Measurements from ENCODE around the gene ATAD3A.

- TF ChIP-seq, protein P1, sequence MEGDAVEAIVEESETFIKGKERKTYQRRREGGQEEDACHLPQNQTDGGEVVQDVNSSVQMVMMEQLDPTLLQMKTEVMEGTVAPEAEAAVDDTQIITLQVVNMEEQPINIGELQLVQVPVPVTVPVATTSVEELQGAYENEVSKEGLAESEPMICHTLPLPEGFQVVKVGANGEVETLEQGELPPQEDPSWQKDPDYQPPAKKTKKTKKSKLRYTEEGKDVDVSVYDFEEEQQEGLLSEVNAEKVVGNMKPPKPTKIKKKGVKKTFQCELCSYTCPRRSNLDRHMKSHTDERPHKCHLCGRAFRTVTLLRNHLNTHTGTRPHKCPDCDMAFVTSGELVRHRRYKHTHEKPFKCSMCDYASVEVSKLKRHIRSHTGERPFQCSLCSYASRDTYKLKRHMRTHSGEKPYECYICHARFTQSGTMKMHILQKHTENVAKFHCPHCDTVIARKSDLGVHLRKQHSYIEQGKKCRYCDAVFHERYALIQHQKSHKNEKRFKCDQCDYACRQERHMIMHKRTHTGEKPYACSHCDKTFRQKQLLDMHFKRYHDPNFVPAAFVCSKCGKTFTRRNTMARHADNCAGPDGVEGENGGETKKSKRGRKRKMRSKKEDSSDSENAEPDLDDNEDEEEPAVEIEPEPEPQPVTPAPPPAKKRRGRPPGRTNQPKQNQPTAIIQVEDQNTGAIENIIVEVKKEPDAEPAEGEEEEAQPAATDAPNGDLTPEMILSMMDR (IDR thresholded peaks at IDR 0.05), result no peak
- TF ChIP-seq POLR2A (IDR thresholded peaks at IDR 0.05; ENCODE audit: low read depth), result no peak
These were observed 31.1 kb downstream of the ATAD3A start for GRCh38 chr1:1542766-1543705.

All from esophagus muscularis mucosa (tissue), 3 donors.